Thyroid gland (tissue), 4 donors: Measurements from ENCODE around the gene TAF9. TPM values are rescaled to one million over a fixed set of nuclear protein-coding genes. Genes with fewer than 3 reads are reported as not detected.

Experiments
- total RNA-seq, 4 donors: library from RNA; depleted of rRNA; stranded (reverse); fragments of >200 nt; gene quantifications; one replicate each; pipeline ENCODE4 v1.2.3, GENCODE V29; 2016

The TAF9 gene
- total RNA-seq, 4 donors from 2014 or later, result 29.2 to 41.4 (median 39.2) TPM

Other genes starting within 250 kb of the TAF9 start
- gene CCNB1, start 202.4 kb downstream of the TAF9 start, total RNA-seq, result 10 to 100 TPM in 3 of 4 donors, 1 to 10 TPM in 1; 7.7 to 13.4 (median 10.9) TPM
- gene CENPH, start 179.9 kb downstream of the TAF9 start, total RNA-seq, result 1 to 10 TPM in 3 of 4 donors, under 1 TPM in 1; 0.88 to 3.4 (median 1.9) TPM
- 10 to 100 TPM; 16.7 to 54.5 (median 24.1) TPM for gene CDK7, start 134.6 kb downstream of the TAF9 start, total RNA-seq
- gene CCDC125, start 36.7 kb downstream of the TAF9 start, total RNA-seq, result 10 to 100 TPM in 2 of 4 donors, 1 to 10 TPM in 2; 8.2 to 13.6 (median 9.6) TPM
- gene AK6, start within 50 bp of the TAF9 start, total RNA-seq, result 10 to 100 TPM; 13.1 to 32.6 (median 23.9) TPM
- 10 to 100 TPM; 20.9 to 34.9 (median 27.8) TPM for gene RAD17, start 298 bp upstream of the TAF9 start, total RNA-seq
- gene MARVELD2, start 45.6 kb upstream of the TAF9 start, total RNA-seq, result 100 to 1,000 TPM in 1 of 4 donors, 10 to 100 TPM in 3; 61.8 to 100 (median 81.9) TPM
- 100 to 1,000 TPM; 148 to 248 (median 197) TPM for gene OCLN, start 123.3 kb upstream of the TAF9 start, total RNA-seq
- gene GTF2H2C, start 190.7 kb upstream of the TAF9 start, total RNA-seq, result 10 to 100 TPM; 39.0 to 65.4 (median 47.1) TPM